HepG2 (cell line): Measurements from ENCODE around the gene CNNM3. TPM values are rescaled to one million over a fixed set of nuclear protein-coding genes. Genes with fewer than 3 reads are reported as not detected.

Source experiments
- ATAC-seq: fragments of 200-7000 bp; cut with Tn5 transposase; 3 replicates; pipeline ENCODE4 v1.9.1; 2020; ENCODE audit warnings: mild to moderate bottlenecking, moderate library complexity
- BruUV-seq: library from RNA; stranded (reverse); fragments of 400-500 nt; replicated peaks from 2 replicates; lab custom pipeline; 2021; lab: Mats Ljungman, UMichigan
- CTCF ChIA-PET: fragments of 300-600 bp; formaldehyde crosslinking; extraction: SDS; loops from one replicate; lab custom pipeline; 2021; ENCODE audit warnings: low total read pairs, inconsistent platforms, low intra/inter-chr PET ratio; lab: Yijun Ruan, JAX
- POLR2A ChIA-PET: fragments of 350-600 bp; sonication (Branson Sonifier 250); formaldehyde crosslinking; loops from one replicate; lab custom pipeline; 2020; ENCODE audit warnings: antibody characterized with exemption, inconsistent platforms; lab: Yijun Ruan, JAX
- DNase-seq: peaks from one replicate; pipeline ENCODE4 v3.0.0-alpha.2; 2015; ENCODE audit warnings: low spot score
- FAIRE-seq: peaks from 3 replicates; lab custom pipeline; 2011; peaks lifted over from hg19 to GRCh38; lab: Jason Lieb, UNC
- H2AFZ ChIP-seq: one replicate; pipeline ENCODE4 v1.6.1; 2011; ENCODE audit warnings: low read length, inconsistent platforms
- H3K27ac ChIP-seq: fragments of 300-600 bp; 3 replicates; pipeline ENCODE4 v1.8.0; 2011; ENCODE audit warnings: mixed run types, mild to moderate bottlenecking, mixed read lengths, low read length, inconsistent platforms; ENCODE audit not compliant: insufficient read depth; ENCODE audit errors: extremely low read length
- H3K27me3 ChIP-seq, 2 experiments: fragments of 200-600 bp in 1 of 2; 2 replicates in 1 of 2; 3 replicates in 1 of 2; pipeline versions ENCODE4 v1.6.0 to v1.8.0; 2011; ENCODE audit warnings: low read length in 2 of 2, mild to moderate bottlenecking in 2 of 2, moderate library complexity in 2 of 2, inconsistent platforms in 1 of 2; ENCODE audit not compliant: insufficient read depth in 2 of 2, control insufficient read depth in 1 of 2
- H3K36me3 ChIP-seq, 2 experiments: fragments of 200-600 bp in 1 of 2; replicated peaks in 1 of 2; 2 replicates in 1 of 2; 3 replicates in 1 of 2; pipeline versions ENCODE4 v1.5.1 to v1.8.0; 2011; ENCODE audit warnings: low read length in 2 of 2, inconsistent platforms in 1 of 2; ENCODE audit not compliant: insufficient read depth in 2 of 2, control insufficient read depth in 1 of 2
- H3K4me1 ChIP-seq: 2 replicates; pipeline ENCODE4 v1.5.1; 2012; ENCODE audit warnings: low read length, inconsistent platforms; ENCODE audit not compliant: insufficient read depth
- H3K4me2 ChIP-seq: 2 replicates; pipeline ENCODE4 v1.6.0; 2011; ENCODE audit warnings: low read depth, low read length, inconsistent platforms
- H3K4me3 ChIP-seq, 3 experiments: fragments of 200-600 bp in 1 of 3; sonication (generic), shearing (Covaris generic) in 1 of 3; replicated peaks in 1 of 3; 2 replicates each; pipeline ENCODE4 v1.5.1; 2011 to 2016; ENCODE audit warnings: low read length in 3 of 3, inconsistent platforms in 2 of 3, low read depth in 2 of 3, mild to moderate bottlenecking in 2 of 3, control low read depth in 1 of 3, mixed read lengths in 1 of 3; ENCODE audit not compliant: insufficient read depth in 1 of 3
- H3K79me2 ChIP-seq: one replicate; pipeline ENCODE4 v1.6.1; 2011; ENCODE audit warnings: low read length, inconsistent platforms; ENCODE audit not compliant: insufficient read depth
- H3K9ac ChIP-seq: 2 replicates; pipeline ENCODE4 v1.6.0; 2011; ENCODE audit warnings: mild to moderate bottlenecking, low read depth, low read length, inconsistent platforms; ENCODE audit not compliant: insufficient read depth
- H3K9me3 ChIP-seq: 2 replicates; pipeline ENCODE4 v1.5.1; 2012; ENCODE audit warnings: mild to moderate bottlenecking, low read length
- H4K20me1 ChIP-seq: 2 replicates; pipeline ENCODE4 v1.6.0; 2011; ENCODE audit warnings: inconsistent platforms, mild to moderate bottlenecking, low read length, moderate library complexity; ENCODE audit not compliant: insufficient read depth
- FOXC1 ChIP-seq: sonication (generic); formaldehyde crosslinking; IDR thresholded peaks from 2 replicates; pipeline ENCODE4 v1.8.0; 2022; ENCODE audit warnings: mild to moderate bottlenecking, missing genetic modification reagents, borderline replicate concordance
- HIVEP1 ChIP-seq: sonication (generic); formaldehyde crosslinking; IDR thresholded peaks from 2 replicates; pipeline ENCODE4 v1.4.0; 2020; ENCODE audit warnings: mild to moderate bottlenecking, missing genetic modification reagents
- HOXA5 ChIP-seq: sonication (generic); formaldehyde crosslinking; IDR thresholded peaks from 2 replicates; pipeline ENCODE4 v1.4.0; 2020; ENCODE audit warnings: missing genetic modification reagents
- KDM1A ChIP-seq: IDR thresholded peaks from 2 replicates; pipeline ENCODE4 v1.6.1; 2016; ENCODE audit warnings: missing compliant biosample characterization
- TBX3 ChIP-seq: fragments of 450-650 bp; IDR thresholded peaks from 2 replicates; pipeline ENCODE4 v1.6.1; 2017; ENCODE audit warnings: antibody characterized with exemption, mild to moderate bottlenecking, inconsistent platforms, borderline replicate concordance
- ZNF569 ChIP-seq: sonication (generic); formaldehyde crosslinking; IDR thresholded peaks from 2 replicates; pipeline ENCODE4 v1.5.0; 2020; ENCODE audit warnings: mild to moderate bottlenecking, missing genetic modification reagents, moderate library complexity, borderline replicate concordance
- WGBS: methylation state at CpG from one replicate; pipeline ENCODE4 v1.1.6; 2017; ENCODE audit warnings: low lambda C conversion rate; 5-methylcytosine and 5-hydroxymethylcytosine counted together
- in situ Hi-C: cut with HindIII; loops from 2 replicates; pipeline ENCODE4 v1.10.0; 2017; ENCODE audit warnings: low pct_unique_long_range_greater_than_20kb; ENCODE audit not compliant: extremely low pct_ligation_motif_present
- intact Hi-C: fragments of 100-400 bp; cut with micrococcal nuclease; formaldehyde crosslinking; loops from one replicate; pipeline ENCODE4 v1.10.0; 2022; ENCODE audit not compliant: unreplicated experiment
- polyA plus RNA-seq, 8 experiments: library from polyadenylated mRNA; depleted of rRNA in 3 of 8; stranded (reverse) in 7 of 8; unstranded in 1 of 8; fragments of >200 nt; fragmentation: Illumina TruSeq in 4 of 8; extraction: Trizol in 4 of 8; gene quantifications; 2 replicates each; pipeline versions ENCODE4 v1.2.1 to v1.2.3, GENCODE V29; 2011 to 2016; ENCODE audit warnings: low read depth in 4 of 8, missing spikeins in 1 of 8, mixed read lengths in 1 of 8; ENCODE audit not compliant: insufficient read depth in 1 of 8
- total RNA-seq, 5 experiments: library from RNA; depleted of rRNA; stranded (reverse); fragments of >200 nt; fragmentation: Illumina TruSeq; extraction: Trizol; gene quantifications; 2 replicates each; pipeline ENCODE4 v1.2.3, GENCODE V29; 2016; ENCODE audit warnings: low read depth in 1 of 5
- TF ChIP-seq, protein P1 (sequence below): sonication (generic); formaldehyde crosslinking; IDR thresholded peaks from 2 replicates; pipeline ENCODE4 v1.4.0; 2020; ENCODE audit warnings: missing genetic modification reagents
- TF ChIP-seq, protein P2 (sequence below): sonication (generic); formaldehyde crosslinking; IDR thresholded peaks from 2 replicates; pipeline ENCODE4 v1.4.0; 2020; ENCODE audit warnings: missing genetic modification reagents, borderline replicate concordance
- TF ChIP-seq, protein P3 (sequence below): sonication (generic); formaldehyde crosslinking; IDR thresholded peaks from 2 replicates; pipeline ENCODE4 v1.9.0; 2022; ENCODE audit warnings: low read depth, missing genetic modification reagents
- TF ChIP-seq, protein P4 (sequence below): sonication (generic); formaldehyde crosslinking; IDR thresholded peaks from 2 replicates; pipeline ENCODE4 v1.5.1; 2020; ENCODE audit warnings: missing genetic modification reagents, mild to moderate bottlenecking, borderline replicate concordance

Gene CNNM3
- total and polyA plus RNA-seq, 2 of the 13 experiments (the other 11 are each of a cell fraction or from before 2014, with no cell fraction given) = 21.2 to 27.9 TPM

DNA sequence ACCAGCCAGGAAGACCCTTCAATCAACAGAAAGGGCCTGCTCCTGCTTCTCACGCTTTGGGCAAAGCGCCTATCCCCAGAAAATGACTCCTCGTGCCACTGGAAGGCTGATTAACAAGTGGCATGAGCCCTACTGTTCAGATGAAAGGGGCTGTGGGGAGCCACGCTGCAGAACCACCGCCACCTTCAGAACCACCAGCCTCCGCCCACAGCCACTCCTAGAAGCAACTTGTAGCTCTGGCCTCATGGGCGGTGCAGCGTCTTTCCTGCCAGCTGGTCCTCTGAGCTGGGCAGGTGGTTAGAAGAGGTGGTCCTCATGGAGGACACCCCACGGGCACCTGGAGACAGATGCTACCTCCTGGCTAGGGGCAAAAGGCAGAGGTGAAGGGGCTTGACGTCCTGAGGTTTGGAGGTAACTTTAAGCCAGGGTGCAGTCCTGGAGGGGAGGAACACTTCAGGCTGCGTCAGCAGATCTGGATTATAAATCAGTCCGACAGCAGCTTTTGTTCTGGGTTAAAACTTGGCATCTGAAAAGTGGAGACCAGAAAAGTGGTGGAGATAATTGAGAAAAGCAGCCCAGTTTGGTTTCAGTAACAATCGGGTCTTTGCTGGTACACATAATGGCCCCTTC is 54.7 kb downstream of the CNNM3 start (continued):
- TF ChIP-seq, protein P1, sequence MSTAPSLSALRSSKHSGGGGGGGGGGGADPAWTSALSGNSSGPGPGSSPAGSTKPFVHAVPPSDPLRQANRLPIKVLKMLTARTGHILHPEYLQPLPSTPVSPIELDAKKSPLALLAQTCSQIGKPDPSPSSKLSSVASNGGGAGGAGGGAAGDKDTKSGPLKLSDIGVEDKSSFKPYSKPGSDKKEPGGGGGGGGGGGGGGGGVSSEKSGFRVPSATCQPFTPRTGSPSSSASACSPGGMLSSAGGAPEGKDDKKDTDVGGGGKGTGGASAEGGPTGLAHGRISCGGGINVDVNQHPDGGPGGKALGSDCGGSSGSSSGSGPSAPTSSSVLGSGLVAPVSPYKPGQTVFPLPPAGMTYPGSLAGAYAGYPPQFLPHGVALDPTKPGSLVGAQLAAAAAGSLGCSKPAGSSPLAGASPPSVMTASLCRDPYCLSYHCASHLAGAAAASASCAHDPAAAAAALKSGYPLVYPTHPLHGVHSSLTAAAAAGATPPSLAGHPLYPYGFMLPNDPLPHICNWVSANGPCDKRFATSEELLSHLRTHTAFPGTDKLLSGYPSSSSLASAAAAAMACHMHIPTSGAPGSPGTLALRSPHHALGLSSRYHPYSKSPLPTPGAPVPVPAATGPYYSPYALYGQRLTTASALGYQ (CRISPR knock-in tag) = no peak
- TF ChIP-seq FOXC1 (CRISPR knock-in tag) = 0 out of 2 replicates have a peak, but pooled peaks have one; percentile 52
- peak; percentile 63; the same call in 1 of the 2 replicates for TF ChIP-seq HIVEP1 (CRISPR knock-in tag)

DNA sequence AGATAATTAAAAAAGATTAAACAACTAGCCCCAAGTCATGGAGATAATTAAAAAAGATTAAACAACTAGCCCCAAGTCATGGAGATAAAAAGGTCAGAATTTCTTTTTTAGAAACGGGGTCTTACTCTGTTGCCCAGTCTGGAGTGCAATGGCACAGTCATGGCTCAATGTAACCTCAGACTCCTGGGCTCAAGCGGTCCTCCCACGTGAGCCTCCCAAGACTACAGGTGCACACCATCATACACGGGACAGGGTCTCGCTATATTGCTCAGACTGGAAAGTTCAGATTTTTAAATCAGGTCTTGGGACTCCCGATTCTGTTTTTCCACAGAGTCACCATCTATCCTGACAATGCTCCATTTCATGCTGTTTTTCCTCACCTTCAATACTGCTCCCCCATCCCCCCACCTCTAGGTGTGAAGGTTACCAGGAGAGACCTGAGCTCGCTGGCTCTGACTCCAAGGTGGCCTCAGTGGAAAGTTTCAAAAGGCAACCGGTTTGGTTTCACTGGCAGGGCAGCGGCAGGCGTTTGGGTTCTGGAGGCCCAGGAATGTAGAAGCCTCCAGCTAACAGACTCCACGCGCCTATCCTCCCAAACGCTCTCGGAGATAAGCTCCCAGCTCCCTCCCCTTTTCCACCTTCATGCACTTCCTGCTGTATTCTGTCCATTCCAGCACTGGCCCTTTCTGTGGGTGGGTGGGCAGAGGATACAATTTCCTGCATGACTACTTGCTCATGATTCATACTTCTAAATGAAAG is 56.7 kb downstream of the CNNM3 start:
- in situ Hi-C loops (no loop called here), intact Hi-C loops (no loop called here)
- WGBS = 29% methylated on average over 14 of the region's 14 CpGs
- Histone ChIP-seq H3K9me3 (no peaks in the 10 kb centered on the region), H3K79me2 (peaks cover 7% of the 10 kb centered on the region), H3K36me3 (no peaks in the 10 kb centered on the region), H3K27ac (no peak overlapping the region), H3K4me1 (peaks cover 18% of the 10 kb centered on the region), H3K4me3 (no peak overlapping the region), H4K20me1 (no peaks in the 10 kb centered on the region), H3K4me2 (peak overlapping the region; percentile 1; the same call in 1 of the 2 replicates), H3K27me3 (peaks cover 20 to 61% of the 10 kb centered on the region in 2 experiments), H2AFZ (no peak overlapping the region), H3K9ac (no peak overlapping the region)
- ChIA-PET POLR2A (interaction anchor here (0.7 to 3.1 kb wide), 3 partner anchors 11 to 93 kb away, joined by 3 to 17 read pairs (median 3); partner anchors contain the start of gene ANKRD39), CTCF (no interaction called here)
- ATAC-seq = no peak
- DNase-seq = no peak
- no peak for FAIRE-seq
- BruUV-seq = no TSS peak
- TF ChIP-seq KDM1A (CRISPR knock-in tag) = no peak
- TF ChIP-seq, protein P2, sequence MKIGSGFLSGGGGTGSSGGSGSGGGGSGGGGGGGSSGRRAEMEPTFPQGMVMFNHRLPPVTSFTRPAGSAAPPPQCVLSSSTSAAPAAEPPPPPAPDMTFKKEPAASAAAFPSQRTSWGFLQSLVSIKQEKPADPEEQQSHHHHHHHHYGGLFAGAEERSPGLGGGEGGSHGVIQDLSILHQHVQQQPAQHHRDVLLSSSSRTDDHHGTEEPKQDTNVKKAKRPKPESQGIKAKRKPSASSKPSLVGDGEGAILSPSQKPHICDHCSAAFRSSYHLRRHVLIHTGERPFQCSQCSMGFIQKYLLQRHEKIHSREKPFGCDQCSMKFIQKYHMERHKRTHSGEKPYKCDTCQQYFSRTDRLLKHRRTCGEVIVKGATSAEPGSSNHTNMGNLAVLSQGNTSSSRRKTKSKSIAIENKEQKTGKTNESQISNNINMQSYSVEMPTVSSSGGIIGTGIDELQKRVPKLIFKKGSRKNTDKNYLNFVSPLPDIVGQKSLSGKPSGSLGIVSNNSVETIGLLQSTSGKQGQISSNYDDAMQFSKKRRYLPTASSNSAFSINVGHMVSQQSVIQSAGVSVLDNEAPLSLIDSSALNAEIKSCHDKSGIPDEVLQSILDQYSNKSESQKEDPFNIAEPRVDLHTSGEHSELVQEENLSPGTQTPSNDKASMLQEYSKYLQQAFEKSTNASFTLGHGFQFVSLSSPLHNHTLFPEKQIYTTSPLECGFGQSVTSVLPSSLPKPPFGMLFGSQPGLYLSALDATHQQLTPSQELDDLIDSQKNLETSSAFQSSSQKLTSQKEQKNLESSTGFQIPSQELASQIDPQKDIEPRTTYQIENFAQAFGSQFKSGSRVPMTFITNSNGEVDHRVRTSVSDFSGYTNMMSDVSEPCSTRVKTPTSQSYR (CRISPR knock-in tag) = peak; percentile 38; the same call in 1 of the 2 replicates
- TF ChIP-seq, protein P3, sequence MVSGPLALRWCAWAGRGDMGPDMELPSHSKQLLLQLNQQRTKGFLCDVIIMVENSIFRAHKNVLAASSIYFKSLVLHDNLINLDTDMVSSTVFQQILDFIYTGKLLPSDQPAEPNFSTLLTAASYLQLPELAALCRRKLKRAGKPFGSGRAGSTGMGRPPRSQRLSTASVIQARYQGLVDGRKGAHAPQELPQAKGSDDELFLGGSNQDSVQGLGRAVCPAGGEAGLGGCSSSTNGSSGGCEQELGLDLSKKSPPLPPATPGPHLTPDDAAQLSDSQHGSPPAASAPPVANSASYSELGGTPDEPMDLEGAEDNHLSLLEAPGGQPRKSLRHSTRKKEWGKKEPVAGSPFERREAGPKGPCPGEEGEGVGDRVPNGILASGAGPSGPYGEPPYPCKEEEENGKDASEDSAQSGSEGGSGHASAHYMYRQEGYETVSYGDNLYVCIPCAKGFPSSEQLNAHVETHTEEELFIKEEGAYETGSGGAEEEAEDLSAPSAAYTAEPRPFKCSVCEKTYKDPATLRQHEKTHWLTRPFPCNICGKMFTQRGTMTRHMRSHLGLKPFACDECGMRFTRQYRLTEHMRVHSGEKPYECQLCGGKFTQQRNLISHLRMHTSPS (CRISPR knock-in tag) = no peak
- TF ChIP-seq TBX3 = no peak
- no peak for TF ChIP-seq ZNF569 (CRISPR knock-in tag)
- TF ChIP-seq HOXA5 (CRISPR knock-in tag) = no peak
- TF ChIP-seq, protein P4, sequence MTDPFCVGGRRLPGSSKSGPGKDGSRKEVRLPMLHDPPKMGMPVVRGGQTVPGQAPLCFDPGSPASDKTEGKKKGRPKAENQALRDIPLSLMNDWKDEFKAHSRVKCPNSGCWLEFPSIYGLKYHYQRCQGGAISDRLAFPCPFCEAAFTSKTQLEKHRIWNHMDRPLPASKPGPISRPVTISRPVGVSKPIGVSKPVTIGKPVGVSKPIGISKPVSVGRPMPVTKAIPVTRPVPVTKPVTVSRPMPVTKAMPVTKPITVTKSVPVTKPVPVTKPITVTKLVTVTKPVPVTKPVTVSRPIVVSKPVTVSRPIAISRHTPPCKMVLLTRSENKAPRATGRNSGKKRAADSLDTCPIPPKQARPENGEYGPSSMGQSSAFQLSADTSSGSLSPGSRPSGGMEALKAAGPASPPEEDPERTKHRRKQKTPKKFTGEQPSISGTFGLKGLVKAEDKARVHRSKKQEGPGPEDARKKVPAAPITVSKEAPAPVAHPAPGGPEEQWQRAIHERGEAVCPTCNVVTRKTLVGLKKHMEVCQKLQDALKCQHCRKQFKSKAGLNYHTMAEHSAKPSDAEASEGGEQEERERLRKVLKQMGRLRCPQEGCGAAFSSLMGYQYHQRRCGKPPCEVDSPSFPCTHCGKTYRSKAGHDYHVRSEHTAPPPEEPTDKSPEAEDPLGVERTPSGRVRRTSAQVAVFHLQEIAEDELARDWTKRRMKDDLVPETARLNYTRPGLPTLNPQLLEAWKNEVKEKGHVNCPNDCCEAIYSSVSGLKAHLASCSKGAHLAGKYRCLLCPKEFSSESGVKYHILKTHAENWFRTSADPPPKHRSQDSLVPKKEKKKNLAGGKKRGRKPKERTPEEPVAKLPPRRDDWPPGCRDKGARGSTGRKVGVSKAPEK (CRISPR knock-in tag) = no peak
